Measurements from ENCODE around the gene BAG1.

DNA sequence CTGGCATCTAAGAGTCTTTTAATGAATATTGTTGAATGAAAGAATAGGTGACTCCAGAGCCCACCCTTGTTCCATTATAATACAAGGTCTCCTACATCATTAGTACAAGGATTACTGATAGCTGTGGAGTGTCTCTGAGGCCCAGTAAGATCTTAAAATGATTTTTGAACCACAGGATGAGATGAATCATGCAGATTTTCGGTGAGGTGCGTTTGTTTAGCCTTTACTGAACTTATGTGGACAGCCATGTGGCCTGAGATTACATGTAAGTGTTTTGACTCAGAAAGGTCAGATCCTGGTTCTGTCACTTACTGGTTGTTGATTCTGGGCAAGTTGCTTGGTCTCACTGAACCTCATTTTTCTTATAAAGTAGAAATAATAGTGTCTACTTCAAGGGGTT is 47.4 kb upstream of the BAG1 start:
- TF ChIP-seq, protein P1, sequence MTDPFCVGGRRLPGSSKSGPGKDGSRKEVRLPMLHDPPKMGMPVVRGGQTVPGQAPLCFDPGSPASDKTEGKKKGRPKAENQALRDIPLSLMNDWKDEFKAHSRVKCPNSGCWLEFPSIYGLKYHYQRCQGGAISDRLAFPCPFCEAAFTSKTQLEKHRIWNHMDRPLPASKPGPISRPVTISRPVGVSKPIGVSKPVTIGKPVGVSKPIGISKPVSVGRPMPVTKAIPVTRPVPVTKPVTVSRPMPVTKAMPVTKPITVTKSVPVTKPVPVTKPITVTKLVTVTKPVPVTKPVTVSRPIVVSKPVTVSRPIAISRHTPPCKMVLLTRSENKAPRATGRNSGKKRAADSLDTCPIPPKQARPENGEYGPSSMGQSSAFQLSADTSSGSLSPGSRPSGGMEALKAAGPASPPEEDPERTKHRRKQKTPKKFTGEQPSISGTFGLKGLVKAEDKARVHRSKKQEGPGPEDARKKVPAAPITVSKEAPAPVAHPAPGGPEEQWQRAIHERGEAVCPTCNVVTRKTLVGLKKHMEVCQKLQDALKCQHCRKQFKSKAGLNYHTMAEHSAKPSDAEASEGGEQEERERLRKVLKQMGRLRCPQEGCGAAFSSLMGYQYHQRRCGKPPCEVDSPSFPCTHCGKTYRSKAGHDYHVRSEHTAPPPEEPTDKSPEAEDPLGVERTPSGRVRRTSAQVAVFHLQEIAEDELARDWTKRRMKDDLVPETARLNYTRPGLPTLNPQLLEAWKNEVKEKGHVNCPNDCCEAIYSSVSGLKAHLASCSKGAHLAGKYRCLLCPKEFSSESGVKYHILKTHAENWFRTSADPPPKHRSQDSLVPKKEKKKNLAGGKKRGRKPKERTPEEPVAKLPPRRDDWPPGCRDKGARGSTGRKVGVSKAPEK (CRISPR knock-in tag; IDR thresholded peaks at IDR 0.05; ENCODE audit: borderline replicate concordance), result no peak
- TF ChIP-seq, protein P2, sequence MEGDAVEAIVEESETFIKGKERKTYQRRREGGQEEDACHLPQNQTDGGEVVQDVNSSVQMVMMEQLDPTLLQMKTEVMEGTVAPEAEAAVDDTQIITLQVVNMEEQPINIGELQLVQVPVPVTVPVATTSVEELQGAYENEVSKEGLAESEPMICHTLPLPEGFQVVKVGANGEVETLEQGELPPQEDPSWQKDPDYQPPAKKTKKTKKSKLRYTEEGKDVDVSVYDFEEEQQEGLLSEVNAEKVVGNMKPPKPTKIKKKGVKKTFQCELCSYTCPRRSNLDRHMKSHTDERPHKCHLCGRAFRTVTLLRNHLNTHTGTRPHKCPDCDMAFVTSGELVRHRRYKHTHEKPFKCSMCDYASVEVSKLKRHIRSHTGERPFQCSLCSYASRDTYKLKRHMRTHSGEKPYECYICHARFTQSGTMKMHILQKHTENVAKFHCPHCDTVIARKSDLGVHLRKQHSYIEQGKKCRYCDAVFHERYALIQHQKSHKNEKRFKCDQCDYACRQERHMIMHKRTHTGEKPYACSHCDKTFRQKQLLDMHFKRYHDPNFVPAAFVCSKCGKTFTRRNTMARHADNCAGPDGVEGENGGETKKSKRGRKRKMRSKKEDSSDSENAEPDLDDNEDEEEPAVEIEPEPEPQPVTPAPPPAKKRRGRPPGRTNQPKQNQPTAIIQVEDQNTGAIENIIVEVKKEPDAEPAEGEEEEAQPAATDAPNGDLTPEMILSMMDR (CRISPR knock-in tag; IDR thresholded peaks at IDR 0.05), result no peak

Measured in HepG2 (cell line).